BE2C (cell line): Measurements from ENCODE around the gene SLC7A14.

Experiments used
- DNase-seq: peaks from one replicate; pipeline ENCODE4 v3.0.0-alpha.2; 2020
- H3K27me3 ChIP-seq: fragments of 250-450 bp; sonication (Bioruptor Pico); 2 replicates; pipeline ENCODE4 v1.5.1; 2020; ENCODE audit warnings: mild to moderate bottlenecking
- H3K36me3 ChIP-seq: fragments of 250-450 bp; sonication (Bioruptor Pico); 2 replicates; pipeline ENCODE4 v1.5.1; 2020; ENCODE audit warnings: mild to moderate bottlenecking
- H3K4me1 ChIP-seq: fragments of 250-450 bp; sonication (Bioruptor Pico); 2 replicates; pipeline ENCODE4 v1.5.1; 2020
- H3K4me3 ChIP-seq: 2 replicates; pipeline ENCODE4 v1.5.1; 2011; ENCODE audit warnings: low read depth, low read length
- H3K9me3 ChIP-seq: fragments of 250-450 bp; sonication (Bioruptor Pico); 2 replicates; pipeline ENCODE4 v1.5.1; 2020
- CTCF ChIP-seq: IDR thresholded peaks from 2 replicates; pipeline ENCODE4 v1.5.1; 2012; ENCODE audit warnings: mild to moderate bottlenecking, low read depth, low read length

Gene SLC7A14

GRCh38 chr3:170421111-170421641, 164.7 kb downstream of the SLC7A14 start:
- Histone ChIP-seq H3K9me3 (no peaks in the 10 kb centered on the region), H3K4me3 (no peak overlapping the region), H3K27me3 (no peaks in the 10 kb centered on the region), H3K4me1 (peaks cover 5% of the 10 kb centered on the region), H3K36me3 (no peaks in the 10 kb centered on the region)
- TF ChIP-seq CTCF, result no peak
- DNase-seq, result no peak

- no peak for DNase-seq
- Histone ChIP-seq H3K9me3 (no peaks in the 10 kb centered on the region), H3K4me1 (no peaks in the 10 kb centered on the region; the same call in 1 of the 2 replicates), H3K36me3 (no peaks in the 10 kb centered on the region), H3K4me3 (no peak overlapping the region), H3K27me3 (no peaks in the 10 kb centered on the region)
- TF ChIP-seq CTCF, result no peak
These were observed 165.5 kb downstream of the SLC7A14 start for GRCh38 chr3:170420307-170420821.

GRCh38 chr3:170419557-170420087, 166.3 kb downstream of the SLC7A14 start:
- Histone ChIP-seq H3K27me3 (no peaks in the 10 kb centered on the region), H3K4me3 (no peak overlapping the region), H3K4me1 (no peaks in the 10 kb centered on the region; the same call in 1 of the 2 replicates), H3K9me3 (no peaks in the 10 kb centered on the region), H3K36me3 (no peaks in the 10 kb centered on the region)
- DNase-seq, result no peak
- TF ChIP-seq CTCF, result no peak

GRCh38 chr3:170418422-170419398, 167.2 kb downstream of the SLC7A14 start, which contains the start of gene CLDN11:
TSS of gene CLDN11 (plus strand) at chr3:170418868. CDS start at chr3:170419067, 199 bp downstream.
- TF ChIP-seq CTCF, result no peak
- Histone ChIP-seq H3K4me1 (no peaks in the 10 kb centered on the region; the same call in 1 of the 2 replicates), H3K36me3 (no peaks in the 10 kb centered on the region), H3K27me3 (no peaks in the 10 kb centered on the region), H3K9me3 (no peaks in the 10 kb centered on the region), H3K4me3 (peak within 1 kb of the TSS; percentile 69)
- peak; percentile 76 for DNase-seq

GRCh38 chr3:170417090-170417489, 168.8 kb downstream of the SLC7A14 start:
- no peaks in the 10 kb centered on the region; the same call in 1 of the 2 replicates for H3K4me1 ChIP-seq
- H3K9me3 ChIP-seq, result no peaks in the 10 kb centered on the region
- no peak for TF ChIP-seq CTCF
- H3K36me3 ChIP-seq, result no peaks in the 10 kb centered on the region
- no peaks in the 10 kb centered on the region for H3K27me3 ChIP-seq
- H3K4me3 ChIP-seq, result no peak overlapping the region
- DNase-seq, result no peak
